Activated CD4-positive, alpha-beta T cell treated with anti-CD3 and anti-CD28 coated beads for 1 hour (primary cell): Measurements from ENCODE around the gene IGFBP2.
A peak's percentile ranks its signal among the peaks of the same experiment; 100 is the strongest.

Experiments
- DNase-seq: peaks from one replicate; pipeline ENCODE4 v3.0.0-alpha.2; 2020

Gene IGFBP2

GRCh38 chr2:216688731-216689340, 55.6 kb downstream of the IGFBP2 start:
- no peak for DNase-seq

- DNase-seq: no peak
Observed at GRCh38 chr2:216689397-216689796, 56.2 kb downstream of the IGFBP2 start.

- DNase-seq: no peak
Observed at GRCh38 chr2:216690456-216690852, 57.2 kb downstream of the IGFBP2 start.

DNA sequence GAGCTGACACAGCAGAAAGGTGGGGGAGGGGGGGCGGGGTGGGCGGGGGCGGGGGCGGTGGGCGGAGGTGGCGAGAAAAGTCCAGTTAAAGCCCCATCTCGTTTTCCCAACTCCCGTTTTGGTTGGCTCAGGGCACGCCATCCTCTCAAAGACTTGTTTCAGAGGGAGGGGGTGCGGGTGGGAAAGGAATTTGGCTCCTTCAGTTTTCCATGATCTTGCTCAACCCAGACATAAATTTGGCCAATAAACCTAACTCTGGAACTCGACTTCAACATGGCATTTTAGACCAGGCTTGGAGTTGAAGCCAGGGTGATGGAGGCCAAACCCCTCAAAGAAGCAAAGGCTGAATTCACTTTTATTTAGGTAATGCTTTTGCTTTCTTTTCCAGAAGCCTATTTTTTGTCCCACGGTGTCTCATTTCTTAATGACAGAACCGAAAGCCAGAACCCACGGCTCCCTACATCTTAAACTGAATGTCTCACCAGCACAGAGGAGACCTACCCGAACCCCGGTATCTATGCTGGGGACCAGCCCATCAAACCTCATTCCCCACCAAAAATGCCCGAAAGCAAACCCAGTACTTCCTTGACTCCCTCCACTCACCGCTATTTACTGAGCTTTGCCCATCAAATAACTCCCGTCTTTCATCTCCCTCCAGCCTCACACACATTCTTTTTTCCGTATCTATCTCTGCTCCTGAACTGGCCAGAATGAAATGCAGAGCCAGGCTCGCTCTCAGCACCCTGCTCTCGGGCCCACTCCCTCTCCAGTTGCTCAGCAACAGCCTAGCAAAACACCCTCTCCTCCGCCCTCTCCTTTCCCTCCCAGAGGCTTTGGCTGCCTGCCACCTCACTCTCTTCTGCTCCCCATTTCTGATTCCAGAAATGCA, 57.9 kb downstream of the IGFBP2 start:
- DNase-seq: no peak

DNA sequence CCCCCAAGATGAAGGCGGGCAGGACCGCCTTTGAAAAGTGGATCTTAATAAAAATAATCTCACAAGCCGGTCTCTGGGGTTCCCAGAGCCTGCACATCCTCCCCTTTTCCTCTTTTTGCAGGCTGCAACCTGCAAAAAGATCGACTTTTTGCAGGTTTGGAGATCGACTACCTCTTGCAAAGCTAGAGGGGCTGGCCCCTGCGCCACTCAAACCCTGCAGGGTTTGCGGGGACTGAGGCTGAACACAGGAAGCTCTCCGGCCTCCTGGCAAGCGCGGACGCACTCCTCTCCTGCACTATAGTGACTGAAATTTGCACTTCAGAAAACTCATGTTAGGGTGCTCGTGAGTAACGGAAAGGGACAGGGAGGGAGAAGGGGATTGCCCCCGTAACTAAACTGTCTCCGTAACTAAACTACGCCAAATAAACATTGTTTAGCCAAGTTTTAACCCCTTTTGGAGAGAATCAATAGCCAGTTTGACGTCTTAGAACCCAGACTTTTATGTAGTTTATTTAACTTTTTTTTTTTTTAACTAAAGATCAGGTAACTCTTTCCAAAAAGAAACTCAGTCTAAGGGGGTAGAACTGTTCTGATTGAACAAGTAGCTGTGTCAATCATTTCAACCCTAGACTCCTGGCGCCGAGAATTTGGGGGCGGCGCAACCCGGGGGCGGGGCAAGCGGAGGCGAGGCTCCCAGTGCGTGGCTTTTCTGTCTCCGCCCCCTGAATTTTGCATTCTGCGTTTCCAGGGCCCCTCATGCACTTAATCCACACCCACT, 59.6 kb downstream of the IGFBP2 start:
- peak; percentile 33 for DNase-seq

DNA sequence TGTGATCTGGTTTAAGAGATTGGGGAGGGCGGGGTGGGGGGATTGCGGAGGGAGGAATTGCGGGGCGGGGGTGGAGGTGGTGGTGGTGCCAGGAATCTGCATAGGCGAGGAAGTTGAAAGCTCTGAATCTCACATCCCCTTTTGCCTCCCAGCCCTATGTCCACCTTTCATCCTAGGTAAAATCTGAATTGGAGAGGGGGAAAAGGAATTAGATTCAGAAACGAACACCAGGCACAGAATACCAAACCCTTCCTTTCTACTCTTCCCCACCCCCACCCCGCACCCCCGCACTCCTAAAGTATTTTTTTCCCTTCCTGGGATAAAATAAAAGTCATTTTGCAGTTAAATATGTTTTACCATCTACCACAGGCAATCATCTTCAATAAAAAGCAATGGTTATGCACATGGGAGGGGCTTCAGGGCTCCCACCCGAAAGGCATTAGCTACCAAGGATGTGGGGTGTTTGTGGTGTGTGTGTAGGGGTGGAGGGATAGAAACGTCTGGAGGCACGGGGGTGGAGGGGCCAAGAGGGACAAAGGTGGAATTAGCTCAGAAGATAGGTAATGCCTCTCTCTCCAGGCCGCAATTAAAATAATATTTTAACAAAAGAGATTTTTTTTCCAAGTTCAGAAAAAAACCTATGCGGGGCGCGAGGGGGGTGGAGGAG, 60.3 kb downstream of the IGFBP2 start:
- DNase-seq: no peak

GRCh38 chr2:216694082-216694825, 61.0 kb downstream of the IGFBP2 start:
- DNase-seq: no peak

- no peak for DNase-seq
Observed at GRCh38 chr2:216694826-216695217, 61.6 kb downstream of the IGFBP2 start.

DNA sequence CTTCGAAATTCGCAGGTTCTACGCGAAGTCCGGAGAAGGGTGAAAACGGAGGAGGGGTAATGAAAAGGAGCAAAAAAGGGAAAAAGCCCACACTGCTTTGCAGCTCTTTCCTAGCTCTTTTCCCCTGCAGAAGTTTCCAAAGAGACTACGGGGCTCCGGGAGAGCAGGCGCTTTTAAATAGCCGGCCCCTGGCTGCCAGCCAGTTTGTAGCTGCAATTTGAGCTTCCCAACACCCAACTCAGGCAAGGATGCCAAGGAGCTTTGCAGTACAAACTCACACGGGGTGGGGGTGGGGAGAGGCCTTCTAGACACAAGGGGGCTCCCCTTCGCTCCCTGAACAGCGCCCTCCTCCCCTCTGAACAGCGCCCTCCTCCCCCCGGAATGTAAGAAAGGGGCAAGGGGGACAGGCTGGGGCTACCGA, 62.2 kb downstream of the IGFBP2 start, which contains the start of gene IGFBP5:
Gene IGFBP5, minus strand, starts transcription at position 149 of the 421 bp plus-strand sequence. CDS start 774 bp downstream, outside the sequence.
- no peak for DNase-seq

GRCh38 chr2:216696321-216696720, 63.1 kb downstream of the IGFBP2 start:
- DNase-seq: no peak

GRCh38 chr2:216696751-216697560, 63.7 kb downstream of the IGFBP2 start:
- DNase-seq: no peak

DNA sequence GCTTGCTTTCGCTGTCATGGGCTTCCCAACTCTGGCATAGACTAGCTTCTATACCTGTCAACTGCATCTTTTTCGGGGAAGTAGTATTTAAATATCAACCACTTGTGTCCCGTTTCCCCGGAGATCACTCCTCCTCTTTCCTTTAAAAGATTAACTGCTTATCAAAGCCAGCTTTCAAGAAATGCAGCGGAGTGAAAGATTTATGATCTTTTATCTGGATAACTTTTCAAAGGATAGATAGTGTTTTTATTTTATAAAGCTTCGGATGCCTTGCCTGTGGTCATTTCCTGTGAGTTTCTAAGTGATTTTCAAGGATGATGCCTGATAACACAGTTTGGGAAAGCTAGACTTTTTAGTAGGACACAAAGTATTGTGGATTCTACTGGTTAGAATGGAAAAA, 65.1 kb downstream of the IGFBP2 start:
- no peak for DNase-seq

DNA sequence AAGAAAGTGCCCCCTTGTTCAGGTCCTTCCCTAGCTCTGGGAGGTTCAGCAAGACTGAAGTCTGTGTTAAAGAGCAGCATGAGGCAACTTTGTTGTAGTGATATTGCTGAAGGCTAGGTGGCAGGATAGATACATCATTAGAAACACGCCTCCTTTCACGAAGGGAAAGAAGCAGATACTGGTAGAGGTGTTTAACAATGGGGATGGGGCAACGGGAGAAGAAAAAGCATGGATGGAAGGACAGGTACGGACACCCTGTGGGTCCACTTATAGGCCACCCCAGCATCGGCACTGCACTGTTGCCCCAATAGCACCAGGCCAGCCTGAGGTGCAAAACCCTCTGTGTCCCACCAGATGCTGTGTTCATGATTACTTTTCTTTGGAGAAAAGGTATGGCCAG, 65.7 kb downstream of the IGFBP2 start:
- no peak for DNase-seq

- DNase-seq: no peak
Observed at GRCh38 chr2:216700088-216700567, 66.9 kb downstream of the IGFBP2 start.

DNA sequence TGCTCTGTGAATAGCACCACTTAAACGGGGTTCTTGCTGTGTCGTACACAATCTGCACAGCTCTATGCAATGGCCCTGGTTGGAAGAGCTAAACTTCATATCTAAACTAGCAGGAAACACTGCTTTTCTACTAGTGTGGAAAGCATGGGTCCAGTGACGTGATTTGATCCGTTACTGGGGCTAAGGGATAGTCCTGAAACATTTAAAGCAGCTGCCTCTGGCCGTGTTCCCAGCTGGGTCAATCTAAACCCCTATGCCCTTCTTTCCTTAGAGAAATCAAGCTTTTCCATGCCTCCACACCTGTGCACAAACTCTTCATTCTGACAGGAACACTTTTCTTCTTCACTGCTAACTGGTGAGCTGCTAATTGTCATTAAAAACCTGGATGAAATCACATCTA, 67.6 kb downstream of the IGFBP2 start:
- DNase-seq: no peak

DNA sequence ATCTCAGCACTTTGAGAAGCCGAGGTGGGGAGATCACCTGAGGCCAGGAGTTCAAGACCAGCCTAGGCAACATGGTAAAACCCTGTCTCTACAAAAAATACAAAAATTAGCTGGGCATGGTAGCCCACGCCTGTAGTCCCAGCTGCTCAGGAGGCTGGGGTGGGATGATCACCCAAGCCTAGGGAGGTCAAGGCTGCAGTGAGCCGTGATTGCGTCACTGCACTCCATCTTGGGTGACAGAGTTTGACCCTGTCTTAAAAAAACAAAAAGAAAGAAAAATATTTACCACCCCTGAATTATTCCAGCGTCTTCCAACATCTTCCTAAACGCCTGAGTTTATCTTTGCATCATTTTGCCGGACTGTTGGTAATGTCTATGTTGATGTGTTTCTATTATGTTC, 68.3 kb downstream of the IGFBP2 start:
- DNase-seq: no peak

DNA sequence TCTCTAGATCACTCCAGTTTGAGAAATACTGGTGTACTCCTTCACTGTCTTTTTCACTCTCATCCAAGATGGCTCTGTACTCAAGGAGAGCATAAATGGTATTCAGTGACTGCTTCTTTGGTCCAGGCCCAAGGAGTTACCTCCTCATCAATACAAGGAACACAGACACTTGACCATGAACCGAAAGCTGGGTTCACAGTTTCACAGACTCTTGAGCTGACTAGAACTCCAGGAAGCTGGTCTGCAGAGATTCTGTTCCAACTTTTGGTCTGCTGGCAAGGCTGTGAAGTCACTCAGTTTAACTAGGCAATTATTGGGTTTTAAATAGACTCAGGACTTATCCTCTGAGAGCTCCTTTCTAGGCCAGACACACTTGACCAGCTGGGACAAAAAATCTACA, 69.5 kb downstream of the IGFBP2 start:
- no peak for DNase-seq

- no peak for DNase-seq
Observed at GRCh38 chr2:216710551-216711301, 77.5 kb downstream of the IGFBP2 start.

DNA sequence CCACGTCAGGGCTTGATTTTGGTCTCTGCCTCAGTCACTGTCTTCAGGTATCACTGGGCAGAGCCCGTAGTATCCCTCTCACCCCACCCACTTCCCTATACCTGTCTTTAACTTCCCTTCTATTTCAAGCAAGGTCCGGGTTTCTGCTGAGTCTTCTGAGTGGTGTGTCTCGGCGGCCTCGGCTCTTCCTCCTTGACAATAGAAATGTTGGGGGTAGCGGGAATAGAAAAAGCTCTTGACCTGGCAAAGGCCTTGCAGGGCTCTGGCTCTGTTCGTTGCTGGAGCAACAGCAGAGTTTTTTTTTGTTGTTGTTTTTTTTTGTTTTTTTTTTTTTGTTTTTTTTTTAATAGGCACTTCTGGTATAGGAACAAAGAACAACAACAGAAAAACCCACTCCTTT, 78.1 kb downstream of the IGFBP2 start:
- DNase-seq: no peak

- DNase-seq: no peak
Observed at GRCh38 chr2:216713691-216714336, 80.6 kb downstream of the IGFBP2 start.
